ENCODE results near the gene PARD3.

DNA sequence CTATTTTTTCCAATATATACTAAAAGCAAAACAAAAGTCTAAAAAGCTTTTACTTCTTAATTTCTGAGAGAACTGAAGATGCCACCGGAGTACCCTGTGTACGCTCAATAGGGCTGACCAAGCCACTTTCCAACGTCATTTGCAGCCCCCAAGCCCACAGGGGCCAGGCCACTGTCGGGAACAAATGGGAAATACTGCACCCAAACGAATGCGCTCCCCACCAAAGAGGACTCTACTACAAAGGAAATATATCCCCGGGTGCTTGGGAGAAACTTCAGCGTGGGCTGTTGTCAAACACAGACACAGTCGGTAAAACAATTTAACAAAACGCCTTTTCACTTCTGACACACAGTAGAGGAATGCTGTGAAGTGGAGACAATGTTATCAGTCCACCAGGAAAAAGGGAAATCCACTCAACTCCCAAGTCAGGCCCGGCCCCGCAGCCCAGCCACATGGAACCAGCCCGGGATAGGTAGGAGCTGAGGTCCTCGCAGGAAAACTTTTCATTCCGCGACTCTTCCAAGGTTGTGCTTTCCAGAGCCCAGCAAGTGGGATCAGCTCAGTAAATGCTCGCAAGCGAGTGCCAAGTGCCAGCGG lies 1.4 kb downstream of the PARD3 start:
- TF ChIP-seq CTCF (IDR thresholded peaks at IDR 0.05 in 2 of 3, conservative IDR thresholded peaks at IDR 0.05 in 1 of 3; ENCODE audit: borderline replicate concordance in 1 of 3, insufficient read depth in 1 of 3, low read depth in 2 of 3, low read length in 2 of 3) (no peak), POLR2A (IDR thresholded peaks at IDR 0.05; ENCODE audit: borderline replicate concordance, extremely low read depth, insufficient read depth, insufficient read length) (no peak), CBX3 (IDR thresholded peaks at IDR 0.05; ENCODE audit: low read depth) (no peak), ZNF274 (IDR thresholded peaks at IDR 0.05; ENCODE audit: low read depth, low read length) (no peak), FOSL1 (IDR thresholded peaks at IDR 0.05; ENCODE audit: low read depth) (no peak), EGR1 (IDR thresholded peaks at IDR 0.05; ENCODE audit: low read depth) (no peak), POLR2AphosphoS5 (IDR thresholded peaks at IDR 0.05; ENCODE audit: low read depth, low read length) (no peak), RAD21 (IDR thresholded peaks at IDR 0.05; ENCODE audit: low read depth) (no peak), EZH2phosphoT487 (IDR thresholded peaks at IDR 0.05; ENCODE audit: borderline replicate concordance) (no peak), CEBPB (IDR thresholded peaks at IDR 0.05; ENCODE audit: low read depth) (no peak)
- TF ChIP-seq, protein P1, sequence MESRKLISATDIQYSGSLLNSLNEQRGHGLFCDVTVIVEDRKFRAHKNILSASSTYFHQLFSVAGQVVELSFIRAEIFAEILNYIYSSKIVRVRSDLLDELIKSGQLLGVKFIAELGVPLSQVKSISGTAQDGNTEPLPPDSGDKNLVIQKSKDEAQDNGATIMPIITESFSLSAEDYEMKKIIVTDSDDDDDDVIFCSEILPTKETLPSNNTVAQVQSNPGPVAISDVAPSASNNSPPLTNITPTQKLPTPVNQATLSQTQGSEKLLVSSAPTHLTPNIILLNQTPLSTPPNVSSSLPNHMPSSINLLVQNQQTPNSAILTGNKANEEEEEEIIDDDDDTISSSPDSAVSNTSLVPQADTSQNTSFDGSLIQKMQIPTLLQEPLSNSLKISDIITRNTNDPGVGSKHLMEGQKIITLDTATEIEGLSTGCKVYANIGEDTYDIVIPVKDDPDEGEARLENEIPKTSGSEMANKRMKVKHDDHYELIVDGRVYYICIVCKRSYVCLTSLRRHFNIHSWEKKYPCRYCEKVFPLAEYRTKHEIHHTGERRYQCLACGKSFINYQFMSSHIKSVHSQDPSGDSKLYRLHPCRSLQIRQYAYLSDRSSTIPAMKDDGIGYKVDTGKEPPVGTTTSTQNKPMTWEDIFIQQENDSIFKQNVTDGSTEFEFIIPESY (IDR thresholded peaks at IDR 0.05; ENCODE audit: extremely low read depth, insufficient replicate concordance, low read length) = no peak

Data from HCT116 (cell line).